Measurements from ENCODE around the gene BCL3.
"Not testable (repeated sequence)": the region's sequence is repeated elsewhere in the genome, so short reads cannot be mapped to it uniquely, and the experiment has no call there.

Gene BCL3

DNA sequence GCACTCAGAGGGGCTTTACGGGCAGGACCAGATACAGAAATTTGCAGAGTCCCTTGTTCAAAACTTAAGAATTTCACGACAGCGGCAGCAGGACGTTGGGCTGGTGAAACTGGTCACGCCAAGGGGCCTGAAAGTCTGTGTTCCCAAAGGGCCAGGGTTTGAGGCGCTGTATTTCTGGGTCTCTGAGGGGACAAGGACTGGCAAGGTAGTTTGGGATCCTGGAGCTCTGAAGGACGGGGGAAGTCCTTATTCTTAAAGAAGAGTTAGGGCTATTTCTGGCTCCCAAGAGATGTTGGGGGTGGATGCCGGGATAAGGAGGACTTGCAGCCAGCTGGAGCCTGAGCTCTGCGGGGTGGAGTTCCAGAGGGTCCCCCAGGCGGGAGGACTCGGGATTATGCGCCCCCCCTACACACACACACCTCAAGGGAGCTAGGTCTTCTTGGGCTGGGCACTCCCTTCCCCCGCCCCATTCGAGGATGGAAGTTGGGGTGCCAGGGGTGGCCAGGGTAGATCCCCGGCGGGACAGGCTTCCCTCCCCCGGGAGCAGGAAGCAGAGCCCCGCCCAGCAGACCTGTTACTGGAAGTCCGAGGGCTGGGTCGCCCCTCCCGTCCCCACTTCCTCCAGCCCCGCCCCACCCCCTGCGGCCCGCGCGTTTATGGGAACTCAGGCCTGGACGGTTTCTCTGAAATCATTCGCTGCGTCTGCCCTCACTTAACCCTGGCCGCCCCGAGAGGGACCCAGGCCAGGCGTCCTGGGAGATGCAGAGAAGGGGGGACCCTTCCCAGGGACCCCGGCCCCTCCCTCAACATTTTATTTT lies 5.6 kb downstream of the BCL3 start:
- peak overlapping the region; percentile 74 to 99 (median 97) for H3K27ac ChIP-seq
- peak overlapping the region; percentile 23 to 81 (median 36) for H3K4me3 ChIP-seq

DNA sequence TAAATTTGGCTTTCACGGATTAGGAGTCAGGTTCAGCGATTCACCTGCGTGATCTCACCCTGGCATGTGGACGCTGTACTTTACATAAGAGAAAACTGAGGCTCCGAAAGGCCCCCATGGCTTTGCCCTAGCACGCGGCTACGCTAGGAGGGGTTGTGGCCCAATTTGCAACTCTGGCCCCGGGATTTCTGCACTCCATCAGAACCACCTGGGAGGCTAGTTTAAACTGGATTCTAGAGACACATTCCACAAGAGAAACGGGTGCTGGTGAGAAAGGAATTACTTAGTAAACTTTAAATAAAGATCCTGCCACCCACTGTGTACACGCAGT lies 6.2 kb downstream of the BCL3 start:
- Histone ChIP-seq H3K27ac (peak overlapping the region in 20 of 21 experiments; percentile 79 to 99 (median 97)), H3K4me3 (peak overlapping the region; percentile 23 to 81 (median 36))

DNA sequence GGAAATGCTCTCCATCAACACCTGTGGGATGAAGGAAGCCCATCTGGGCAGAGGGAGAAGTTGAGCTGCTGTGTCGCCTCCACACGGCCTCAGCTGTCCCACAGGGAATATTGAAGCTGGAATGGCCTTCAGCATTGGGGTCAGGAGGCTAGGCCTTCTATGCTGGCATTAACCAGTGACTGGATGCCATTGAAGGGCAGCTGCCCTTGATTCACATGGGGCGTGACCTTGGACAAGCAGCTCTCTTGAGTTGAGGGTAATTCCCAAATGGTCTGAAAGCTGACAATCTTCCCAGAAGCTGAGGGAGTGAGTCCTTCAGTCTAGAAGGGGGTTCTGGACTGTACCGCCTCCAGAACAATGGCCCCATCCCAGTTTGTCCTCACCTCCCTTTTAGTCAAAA lies 6.7 kb downstream of the BCL3 start:
- Histone ChIP-seq H3K4me3 (peak overlapping the region in 1 of 7 experiments; percentile 44), H3K27ac (peak overlapping the region in 20 of 21 experiments; percentile 79 to 99 (median 97))

DNA sequence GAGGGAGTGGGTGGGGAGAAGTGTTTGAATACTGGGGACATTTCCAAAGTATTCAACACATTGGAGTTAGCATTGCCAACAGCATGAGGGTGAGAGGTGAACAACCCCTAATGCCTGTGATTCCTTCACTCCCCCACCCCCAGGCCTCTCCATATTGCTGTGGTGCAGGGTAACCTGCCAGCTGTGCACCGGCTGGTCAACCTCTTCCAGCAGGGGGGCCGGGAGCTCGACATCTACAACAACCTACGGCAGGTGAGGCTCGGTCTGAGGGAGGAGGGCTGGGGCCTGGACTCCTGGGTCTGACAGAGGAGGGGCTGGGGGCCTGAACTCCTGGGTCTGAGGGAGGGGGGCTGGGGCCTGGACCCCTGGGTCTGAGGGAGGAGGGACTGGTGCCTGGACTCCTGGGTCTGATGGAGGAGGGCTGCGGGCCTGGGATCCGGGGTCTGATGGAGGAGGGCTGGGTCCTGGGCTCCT lies 7.6 kb downstream of the BCL3 start:
- Histone ChIP-seq H3K4me3 (no peak overlapping the region), H3K27ac (peak overlapping the region in 18 of 21 experiments; percentile 49 to 99 (median 97))

DNA sequence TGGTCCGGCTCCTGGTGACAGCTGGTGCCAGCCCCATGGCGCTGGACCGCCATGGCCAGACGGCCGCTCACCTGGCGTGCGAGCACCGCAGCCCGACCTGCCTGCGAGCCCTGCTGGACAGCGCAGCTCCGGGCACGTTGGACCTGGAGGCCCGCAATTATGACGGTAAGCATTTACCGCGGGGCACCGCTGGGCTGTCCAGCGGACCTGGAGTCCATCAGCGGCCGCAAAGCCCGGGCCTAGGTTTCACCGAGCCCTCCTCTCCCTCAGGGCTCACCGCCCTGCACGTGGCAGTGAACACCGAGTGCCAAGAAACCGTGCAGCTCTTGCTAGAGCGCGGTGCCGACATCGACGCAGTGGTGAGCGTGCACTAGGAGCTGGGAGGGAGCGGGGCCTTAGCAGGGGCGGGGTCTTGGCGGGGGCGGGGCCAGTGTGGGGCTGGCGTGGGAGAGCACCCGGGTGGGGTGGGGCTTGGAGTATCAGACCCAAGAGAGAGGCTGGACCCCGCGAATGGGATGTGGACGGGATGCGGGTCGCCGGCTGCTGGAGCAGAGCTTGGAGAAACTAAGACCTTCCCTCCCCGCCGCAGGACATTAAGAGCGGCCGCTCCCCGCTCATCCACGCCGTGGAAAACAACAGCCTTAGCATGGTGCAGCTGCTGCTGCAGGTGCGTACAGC lies 8.7 kb downstream of the BCL3 start:
- peak overlapping the region in 3 of 7 experiments; percentile 14 to 20 (median 15) for H3K4me3 ChIP-seq
- peak overlapping the region in 16 of 21 experiments; percentile 29 to 99 (median 98) for H3K27ac ChIP-seq

DNA sequence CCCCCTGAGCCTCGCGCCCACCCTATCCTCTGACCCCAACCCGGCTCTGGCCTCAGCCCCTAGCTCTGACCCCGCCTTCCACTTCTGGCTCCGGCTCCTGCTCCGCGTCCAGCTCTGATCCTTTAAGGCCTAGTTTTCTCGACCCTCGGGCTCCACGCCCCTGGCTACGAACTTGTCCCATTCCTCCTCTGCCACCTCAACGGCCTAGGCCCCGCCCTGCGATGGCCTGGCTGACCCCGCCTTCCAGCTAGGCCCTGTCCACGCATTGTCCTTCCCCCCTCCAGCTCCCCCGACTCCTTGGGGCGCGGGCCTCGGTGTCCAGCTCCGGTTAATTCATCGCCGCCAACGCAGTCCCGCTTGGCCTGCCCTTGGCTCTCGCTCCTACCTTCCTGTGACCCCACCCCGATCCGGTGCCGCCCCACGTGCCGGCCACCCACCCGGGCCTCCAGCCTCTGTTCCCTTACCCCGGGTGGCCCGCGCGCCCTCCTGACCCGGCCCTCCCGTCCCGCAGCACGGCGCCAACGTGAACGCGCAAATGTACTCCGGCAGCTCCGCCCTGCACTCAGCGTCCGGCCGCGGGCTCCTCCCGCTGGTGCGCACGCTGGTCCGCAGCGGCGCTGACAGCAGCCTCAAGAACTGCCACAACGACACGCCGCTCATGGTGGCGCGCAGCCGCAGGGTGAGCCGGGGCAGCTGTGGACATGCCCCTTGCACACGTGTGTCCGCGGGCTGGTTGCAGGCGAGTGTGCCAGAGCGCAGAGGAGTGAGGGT lies 9.4 kb downstream of the BCL3 start:
- H3K4me3 ChIP-seq: peak overlapping the region in 4 of 7 experiments; percentile 2 to 20 (median 14)
- peak overlapping the region in 18 of 21 experiments; percentile 0 to 99 (median 80) for H3K27ac ChIP-seq

DNA sequence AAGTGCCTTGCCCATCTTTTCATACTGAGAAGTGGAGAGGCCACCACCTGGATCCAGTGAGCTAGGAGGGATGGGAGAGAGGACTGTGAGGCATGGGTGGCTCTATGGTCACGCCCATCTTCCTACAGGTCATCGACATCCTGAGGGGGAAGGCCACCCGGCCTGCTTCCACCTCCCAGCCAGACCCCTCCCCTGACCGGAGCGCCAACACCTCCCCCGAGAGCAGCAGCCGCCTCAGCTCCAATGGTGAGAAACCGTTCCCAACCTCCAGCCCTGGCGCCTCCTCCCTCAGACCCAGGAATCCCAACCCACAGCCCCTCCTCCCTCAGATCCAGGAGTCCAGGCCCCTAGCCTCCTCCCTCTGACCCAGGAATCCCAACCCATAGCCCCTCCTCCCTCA lies 10.1 kb downstream of the BCL3 start:
- H3K4me3 ChIP-seq: peak overlapping the region in 1 of 7 experiments; percentile 14
- H3K27ac ChIP-seq: peak overlapping the region in 12 of 21 experiments; percentile 14 to 99 (median 98)

DNA sequence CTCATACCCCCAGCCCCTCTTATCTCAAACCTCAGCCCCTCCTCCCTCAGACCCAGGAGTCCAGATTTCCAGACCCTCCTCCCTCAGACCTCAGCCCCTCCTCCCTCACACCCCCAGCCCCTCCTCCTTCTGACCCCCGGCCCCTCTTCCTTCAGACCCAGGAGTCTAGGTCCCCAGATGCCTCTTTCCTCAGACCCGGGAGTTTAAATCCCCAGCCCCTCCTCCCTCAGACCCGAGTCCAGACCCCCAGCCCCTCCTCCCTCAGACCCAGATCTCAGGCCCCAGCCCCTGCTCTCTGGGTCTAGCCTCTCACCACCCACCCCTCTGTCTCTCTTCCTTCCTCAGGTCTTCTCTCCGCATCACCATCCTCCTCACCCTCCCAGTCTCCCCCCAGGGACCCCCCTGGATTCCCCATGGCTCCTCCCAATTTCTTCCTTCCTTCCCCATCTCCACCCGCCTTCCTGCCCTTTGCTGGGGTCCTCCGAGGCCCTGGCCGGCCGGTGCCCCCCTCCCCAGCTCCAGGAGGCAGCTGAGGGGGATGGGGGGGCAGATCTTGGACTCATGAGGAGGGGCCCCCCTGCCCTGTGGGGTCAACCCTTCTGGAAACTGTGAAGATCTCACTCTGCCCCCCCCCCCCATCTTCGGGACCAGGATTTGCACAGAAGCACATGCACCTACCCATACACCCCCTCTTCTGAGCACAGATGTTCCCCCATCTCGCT lies 10.7 kb downstream of the BCL3 start:
- Histone ChIP-seq H3K4me3 (no peak overlapping the region), H3K27ac (peak overlapping the region in 9 of 21 experiments; percentile 30 to 99 (median 98))

DNA sequence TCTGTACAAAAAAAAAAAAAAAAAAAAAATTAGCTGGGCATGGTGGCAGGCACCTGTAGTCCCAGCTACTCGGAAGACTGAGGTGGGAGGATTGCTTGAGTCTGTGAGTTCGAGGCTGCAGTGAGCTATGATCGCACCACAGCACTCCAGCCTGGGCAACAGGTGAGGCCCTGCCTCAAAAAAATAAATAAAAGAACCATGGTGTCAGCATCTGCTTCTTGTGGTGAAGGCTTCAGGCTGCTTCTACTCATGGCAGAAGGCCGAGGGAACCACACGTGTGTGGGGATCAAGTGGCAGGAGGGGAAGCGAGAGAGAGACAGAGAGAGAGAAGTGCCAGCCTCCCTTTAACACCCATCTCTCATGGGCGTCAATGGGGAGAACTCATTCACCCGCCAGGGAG lies 13.5 kb downstream of the BCL3 start:
- no peak overlapping the region for H3K4me3 ChIP-seq
- peak overlapping the region in 1 of 21 experiments; percentile 10 for H3K27ac ChIP-seq

DNA sequence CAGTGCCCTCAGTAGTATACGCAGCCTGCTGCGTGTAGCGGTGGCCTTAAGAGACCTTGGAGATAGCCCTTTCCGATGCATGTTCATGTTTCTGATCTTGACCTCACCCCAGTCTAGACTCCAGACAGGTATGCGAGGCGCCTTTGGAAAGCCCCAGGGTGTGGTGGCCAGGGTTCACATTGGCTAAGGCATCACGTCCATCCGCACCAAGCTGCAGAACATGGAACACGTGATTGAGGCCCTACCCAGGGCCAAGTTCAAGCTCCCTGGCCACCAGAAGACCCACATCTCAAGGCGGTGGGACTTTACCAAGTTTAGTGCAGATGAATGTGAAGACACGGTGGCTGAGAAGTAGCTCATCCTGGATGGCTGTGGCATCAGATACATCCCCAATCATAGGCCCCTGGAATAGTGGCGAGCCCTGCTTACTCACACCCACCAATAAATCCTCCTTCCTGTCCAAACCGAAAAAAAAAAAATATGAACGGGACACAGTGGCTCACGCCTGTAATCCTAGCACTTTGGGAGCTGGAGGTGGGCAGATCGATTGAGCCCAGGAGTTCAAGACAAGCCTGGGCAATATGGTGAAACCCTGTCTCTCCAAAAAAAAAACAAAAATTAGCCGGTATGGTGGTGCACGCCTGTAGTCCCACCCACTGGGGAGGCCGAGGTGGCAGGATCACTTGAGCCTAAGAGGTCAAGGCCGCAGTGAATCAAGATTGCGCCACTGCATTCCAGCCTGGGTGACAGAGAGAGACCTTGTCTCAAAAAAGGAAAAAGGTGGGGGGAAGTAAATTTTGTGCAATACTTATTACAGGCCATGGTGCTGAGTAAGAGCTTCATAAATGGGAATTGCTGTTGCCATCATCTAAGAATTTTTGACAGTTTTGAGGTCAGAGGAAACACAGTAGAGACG lies 16.8 kb downstream of the BCL3 start:
- Histone ChIP-seq H3K27ac (peak overlapping the region in 3 of 21 experiments; percentile 12 to 41 (median 17)), H3K4me3 (no peak overlapping the region)

DNA sequence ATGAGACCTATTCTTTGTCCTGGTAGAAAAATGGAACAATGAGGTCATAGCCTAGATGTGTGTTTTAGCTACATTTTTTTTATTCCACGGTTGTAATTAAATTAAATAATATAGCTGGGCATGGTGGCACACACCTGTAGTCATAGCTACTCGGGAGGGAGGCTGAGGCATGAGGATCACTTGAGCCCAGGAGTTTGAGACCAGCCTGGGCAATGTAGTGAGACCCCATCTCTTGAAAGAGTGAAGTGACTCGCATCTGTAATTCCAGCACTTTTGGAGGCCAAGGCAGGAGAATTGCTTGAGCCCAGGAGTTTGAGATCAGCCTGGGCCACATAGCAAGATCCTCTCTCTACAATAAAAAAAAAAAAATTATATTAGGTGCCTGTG lies 17.4 kb downstream of the BCL3 start:
- no peak overlapping the region for H3K4me3 ChIP-seq

DNA sequence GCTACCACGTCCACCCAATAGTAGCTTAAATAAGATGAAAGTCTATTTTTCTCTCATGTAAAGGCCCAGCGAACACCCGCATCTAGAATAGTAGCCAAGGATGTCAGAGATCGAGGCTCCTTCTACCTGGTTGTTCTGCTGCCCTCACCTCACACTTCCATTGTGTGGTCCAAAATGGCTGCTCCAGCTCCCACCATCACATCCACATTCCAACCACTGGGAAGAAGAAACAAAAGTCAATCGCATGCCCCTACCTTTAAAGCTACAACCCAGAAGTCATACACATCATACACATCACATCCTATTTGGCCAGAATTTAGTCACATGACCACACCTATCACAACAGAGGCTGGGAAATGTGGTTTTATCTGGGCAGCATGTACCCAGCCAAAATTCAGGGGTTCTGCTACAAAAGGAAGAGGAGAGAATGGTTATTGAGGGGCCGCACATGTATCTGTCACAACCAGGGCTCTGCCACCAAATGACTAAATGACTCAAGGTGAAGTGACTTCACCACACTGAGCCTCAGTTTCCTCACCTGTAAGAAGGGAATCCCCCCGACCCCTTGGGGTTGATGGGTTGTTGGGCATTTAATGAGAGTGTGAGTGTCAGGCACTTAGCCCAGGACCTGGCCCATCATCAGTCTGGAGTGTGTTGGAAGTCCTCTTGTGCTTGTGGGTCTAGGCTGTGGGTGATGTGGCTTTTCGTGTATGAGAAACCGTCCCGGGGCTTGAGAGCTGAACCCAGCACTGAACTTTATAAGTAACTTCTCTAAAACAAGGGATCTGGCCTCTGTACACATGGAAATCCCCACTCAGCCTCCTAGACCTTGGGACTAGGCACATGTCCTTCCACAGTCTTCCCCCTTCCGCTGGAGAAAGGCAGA lies 19.0 kb downstream of the BCL3 start:
- Histone ChIP-seq H3K27ac (peak overlapping the region in 8 of 21 experiments; percentile 10 to 61 (median 25)), H3K4me3 (no peak overlapping the region)

More for the DNA sequence above, 17.4 kb downstream of the BCL3 start:
- H3K27ac ChIP-seq: peak overlapping the region in 2 of 21 experiments; percentile 12 to 17

DNA sequence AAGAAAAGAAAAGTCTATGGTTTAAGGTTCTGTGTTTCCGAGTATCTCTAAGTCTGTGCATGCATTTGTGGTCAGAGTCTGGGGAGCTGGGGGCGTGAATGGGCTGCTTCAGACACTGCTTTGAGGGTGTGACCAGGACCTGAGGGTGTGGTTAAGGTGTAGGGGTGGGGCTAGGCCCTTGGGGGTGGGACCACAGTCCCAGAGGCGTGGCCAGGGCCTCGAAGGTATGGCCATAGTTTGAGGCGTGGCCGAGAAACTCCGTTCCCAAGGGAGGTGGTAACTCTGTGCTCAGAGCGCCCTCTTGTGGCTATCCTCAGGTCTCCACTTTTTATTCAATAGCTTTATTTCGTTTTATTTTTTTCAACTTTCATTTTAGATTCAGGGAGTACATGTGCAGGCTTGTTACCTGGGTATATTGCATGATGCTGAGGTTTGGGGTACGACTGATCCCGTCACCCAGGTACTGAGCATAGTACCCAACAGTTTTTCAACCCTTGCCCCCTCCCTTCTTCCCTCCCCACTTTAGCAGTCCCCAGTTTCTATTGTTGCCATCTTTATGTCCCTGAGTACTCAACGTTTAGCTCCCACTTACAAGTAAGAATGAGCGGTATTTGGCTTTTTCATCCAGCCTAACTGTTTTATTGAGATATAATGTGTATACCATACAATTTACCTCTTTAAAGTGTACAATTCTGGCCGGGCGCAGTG lies 22.2 kb downstream of the BCL3 start:
- peak overlapping the region in 12 of 21 experiments; percentile 6 to 59 (median 34) for H3K27ac ChIP-seq
- no peak overlapping the region for H3K4me3 ChIP-seq

DNA sequence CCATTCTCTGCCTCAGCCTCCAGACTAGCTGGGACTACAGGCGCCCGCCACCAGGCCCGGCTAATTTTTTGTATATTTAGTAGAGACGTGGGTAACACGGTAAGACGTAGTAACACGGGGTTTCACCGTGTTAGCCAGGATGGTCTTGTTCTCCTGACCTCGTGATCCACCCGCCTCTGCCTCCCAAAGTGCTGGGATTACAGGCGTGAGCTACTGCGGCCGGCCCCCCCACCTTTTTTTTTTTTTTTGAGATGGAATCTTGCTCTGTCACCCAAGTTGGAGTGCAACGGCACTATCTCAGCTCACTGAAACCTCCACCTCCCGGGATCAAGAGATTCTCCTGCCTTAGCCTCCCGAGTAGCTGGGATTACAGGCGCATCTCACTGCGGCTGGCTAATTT lies 23.6 kb downstream of the BCL3 start:
- not testable (repeated sequence) for H3K27ac ChIP-seq, H3K4me3 ChIP-seq

DNA sequence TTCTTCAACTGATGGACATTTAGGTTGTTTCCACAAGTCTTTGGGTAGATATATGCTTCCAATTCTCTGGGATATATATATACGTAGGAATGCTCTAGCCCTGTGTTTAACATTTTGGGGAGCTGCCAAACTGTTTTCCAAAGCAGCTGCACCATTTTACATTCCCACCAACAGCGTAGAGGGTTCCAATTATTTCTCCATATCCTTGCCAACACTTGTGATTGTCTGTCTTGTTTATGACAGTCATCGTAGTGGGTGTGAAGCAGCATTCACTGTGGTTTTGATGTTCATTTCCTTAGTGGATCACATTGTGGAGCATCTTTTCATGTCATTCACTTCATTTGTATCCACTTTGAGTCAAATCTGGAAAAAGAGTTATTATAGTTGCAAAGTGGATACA lies 24.5 kb downstream of the BCL3 start:
- H3K4me3 ChIP-seq: no peak overlapping the region
- H3K27ac ChIP-seq: no peak overlapping the region

DNA sequence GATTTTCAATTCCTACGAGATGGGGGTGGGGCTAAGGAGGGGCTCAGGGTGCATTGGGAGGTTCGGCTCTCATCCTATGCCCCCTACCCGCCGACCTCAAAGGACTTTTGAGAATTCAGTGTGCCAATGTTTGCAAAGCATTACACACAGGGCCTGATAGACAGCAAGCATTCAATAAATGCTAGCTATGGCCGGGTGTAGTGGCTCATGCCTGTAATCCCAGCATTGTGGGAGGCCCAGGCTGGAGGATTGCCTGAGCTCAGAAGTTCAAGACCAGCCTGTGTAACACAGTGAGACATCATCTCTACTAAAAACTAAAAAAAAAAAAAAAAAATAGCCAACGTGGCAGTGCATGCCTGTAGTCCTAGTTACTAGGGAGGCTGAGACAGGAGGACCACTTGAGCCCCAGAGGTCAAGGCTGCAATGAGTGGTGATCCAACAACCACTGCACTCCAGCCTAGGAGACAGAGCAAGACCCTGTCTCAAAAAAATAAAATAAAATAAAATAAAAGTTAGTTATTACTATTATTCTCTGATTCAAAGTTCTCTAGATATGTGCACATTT lies 27.2 kb downstream of the BCL3 start:
- H3K27ac ChIP-seq: peak overlapping the region in 12 of 21 experiments; percentile 12 to 88 (median 67)

More for the DNA sequence above, 27.2 kb downstream of the BCL3 start:
- H3K4me3 ChIP-seq: no peak overlapping the region

Measured in skin epidermis (tissue), 12 donors.